Suppressor macrophage treated with lipopolysaccharide for 1 hour (primary cell): ENCODE measurements around the gene DUSP22.
"Not testable (repeated sequence)": the region's sequence is repeated elsewhere in the genome, so short reads cannot be mapped to it uniquely, and the experiment has no call there.

ENCODE experiments used
- DNase-seq, 3 donors: peaks; one replicate each; pipeline ENCODE4 v3.0.0-alpha.2; 2020 to 2022

The DUSP22 gene

GRCh38 chr6:325161-325860, 33.0 kb downstream of the DUSP22 start:
- DNase-seq = not testable (repeated sequence)

- DNase-seq = not testable (repeated sequence)
Observed at GRCh38 chr6:326066-326465, 33.8 kb downstream of the DUSP22 start.

GRCh38 chr6:326896-327537, 34.7 kb downstream of the DUSP22 start:
- no peak for DNase-seq

GRCh38 chr6:327538-328116, 35.3 kb downstream of the DUSP22 start:
- DNase-seq = no peak

GRCh38 chr6:328136-328670, 35.9 kb downstream of the DUSP22 start:
- peak; percentile 73 to 80 (median 78) for DNase-seq

- no peak for DNase-seq
Observed at GRCh38 chr6:328924-329323, 36.6 kb downstream of the DUSP22 start.

- peak in 2 of 3 donors; percentile 22 to 32 for DNase-seq
Observed at GRCh38 chr6:329888-330691, 37.8 kb downstream of the DUSP22 start.

GRCh38 chr6:330948-331347, 38.7 kb downstream of the DUSP22 start:
- no peak for DNase-seq

- DNase-seq = no peak
Observed at GRCh38 chr6:331622-332521, 39.6 kb downstream of the DUSP22 start.

GRCh38 chr6:332671-333070, 40.4 kb downstream of the DUSP22 start:
- DNase-seq = peak in 2 of 3 donors; percentile 35 to 37

GRCh38 chr6:333379-334002, 41.2 kb downstream of the DUSP22 start:
- DNase-seq = no peak

GRCh38 chr6:334536-335510, 42.5 kb downstream of the DUSP22 start:
- DNase-seq = peak in 1 of 3 donors; percentile 27

- no peak for DNase-seq
Observed at GRCh38 chr6:335572-335971, 43.3 kb downstream of the DUSP22 start.

GRCh38 chr6:336159-337114, 44.1 kb downstream of the DUSP22 start:
- peak; percentile 68 to 75 (median 74) for DNase-seq

GRCh38 chr6:337805-338368, 45.6 kb downstream of the DUSP22 start:
- DNase-seq = peak; percentile 45 to 69 (median 69)

- peak; percentile 25 to 48 (median 25) for DNase-seq
Observed at GRCh38 chr6:338815-339262, 46.6 kb downstream of the DUSP22 start.

- no peak for DNase-seq
Observed at GRCh38 chr6:339480-339879, 47.2 kb downstream of the DUSP22 start.

- DNase-seq = peak in 2 of 3 donors; percentile 25 to 27
Observed at GRCh38 chr6:340186-340955, 48.1 kb downstream of the DUSP22 start.
